PFSK-1 (cell line): ENCODE results near the gene GPR137C.

Source experiments
- FOXP2 ChIP-seq: optimal IDR thresholded peaks from 2 replicates; pipeline ENCODE3; 2011; ENCODE audit warnings: borderline replicate concordance, control low read depth, inconsistent platforms; ENCODE audit not compliant: insufficient read depth; ENCODE audit errors: extremely low read length, extremely low read depth
- REST ChIP-seq, 2 experiments: IDR thresholded peaks; 2 replicates each; pipeline versions ENCODE4 v1.6.1 to v1.8.0; 2011 to 2012; ENCODE audit warnings: low read depth in 2 of 2, low read length in 2 of 2, control low read depth in 1 of 2, inconsistent platforms in 1 of 2, mild to moderate bottlenecking in 1 of 2, moderate library complexity in 1 of 2; ENCODE audit not compliant: insufficient read depth in 1 of 2
- TAF1 ChIP-seq: IDR thresholded peaks from 2 replicates; pipeline ENCODE4 v1.6.1; 2012; ENCODE audit warnings: low read length, control low read depth, borderline replicate concordance; ENCODE audit not compliant: insufficient read depth

- no peak for TF ChIP-seq FOXP2
- no peak for TF ChIP-seq REST (IDR thresholded peaks at IDR 0.05; ENCODE audit: insufficient read depth in 1 of 2, low read depth in 2 of 2, low read length in 2 of 2)
- no peak for TF ChIP-seq TAF1
Observed at GRCh38 chr14:52609445-52610044, 56.9 kb downstream of the GPR137C start.
